ENCODE measurements around the gene P2RX6. TPM values are rescaled to one million over a fixed set of nuclear protein-coding genes. Genes with fewer than 3 reads are reported as not detected.

Gene P2RX6
- polyA plus RNA-seq, 3 donors: 1.3 to 2.4 (median 1.5) TPM

GRCh38 chr22:21073023-21073422 is 58.1 kb downstream of the P2RX6 start:
- DNase-seq: no peak

- DNase-seq: no peak
Measured at GRCh38 chr22:21073482-21073881, 58.5 kb downstream of the P2RX6 start.

- DNase-seq: no peak
Measured at GRCh38 chr22:21074102-21074715, 59.2 kb downstream of the P2RX6 start.

- no peak for DNase-seq
Measured at GRCh38 chr22:21075516-21076138, 60.7 kb downstream of the P2RX6 start.

GRCh38 chr22:21076912-21077625 is 62.1 kb downstream of the P2RX6 start:
- DNase-seq: no peak

Other genes starting within 250 kb of the P2RX6 start
- 1 to 10 TPM; 2.7 to 3.6 (median 3.0) TPM for gene SERPIND1, start 241.1 kb upstream of the P2RX6 start, polyA plus RNA-seq (ENCODE audit: insufficient read length in 3 of 3)
- 10 to 100 TPM; 74.5 to 84.6 (median 76.0) TPM for gene PI4KA, start 156.4 kb upstream of the P2RX6 start, polyA plus RNA-seq (ENCODE audit: insufficient read length in 3 of 3)
- 10 to 100 TPM; 28.1 to 35.5 (median 29.0) TPM for gene SNAP29, start 156.2 kb upstream of the P2RX6 start, polyA plus RNA-seq (ENCODE audit: insufficient read length in 3 of 3)
- gene CRKL, start 97.8 kb upstream of the P2RX6 start, polyA plus RNA-seq (ENCODE audit: insufficient read length in 3 of 3): 10 to 100 TPM; 58.7 to 61.0 (median 60.7) TPM
- 1 to 10 TPM; 1.1 to 1.6 (median 1.5) TPM for gene AIFM3, start 47.9 kb upstream of the P2RX6 start, polyA plus RNA-seq (ENCODE audit: insufficient read length in 3 of 3)
- gene LZTR1, start 32.9 kb upstream of the P2RX6 start, polyA plus RNA-seq (ENCODE audit: insufficient read length in 3 of 3): 10 to 100 TPM; 49.3 to 60.5 (median 49.8) TPM
- gene THAP7, start 13.0 kb upstream of the P2RX6 start, polyA plus RNA-seq (ENCODE audit: insufficient read length in 3 of 3): 10 to 100 TPM; 18.2 to 23.8 (median 22.4) TPM
- 1 to 10 TPM; 1.5 to 1.8 (median 1.8) TPM for gene SLC7A4, start 17.4 kb downstream of the P2RX6 start, polyA plus RNA-seq (ENCODE audit: insufficient read length in 3 of 3)
- under 1 TPM; 0.11 to 0.22 (median 0.22) TPM for gene LRRC74B, start 30.8 kb downstream of the P2RX6 start, polyA plus RNA-seq (ENCODE audit: insufficient read length in 3 of 3)